ENCODE results near the gene MMP10.
A peak's percentile ranks its signal among the peaks of the same experiment; 100 is the strongest.
"Not testable (repeated sequence)": the region's sequence is repeated elsewhere in the genome, so short reads cannot be mapped to it uniquely, and the experiment has no call there.

MMP10 gene

DNA sequence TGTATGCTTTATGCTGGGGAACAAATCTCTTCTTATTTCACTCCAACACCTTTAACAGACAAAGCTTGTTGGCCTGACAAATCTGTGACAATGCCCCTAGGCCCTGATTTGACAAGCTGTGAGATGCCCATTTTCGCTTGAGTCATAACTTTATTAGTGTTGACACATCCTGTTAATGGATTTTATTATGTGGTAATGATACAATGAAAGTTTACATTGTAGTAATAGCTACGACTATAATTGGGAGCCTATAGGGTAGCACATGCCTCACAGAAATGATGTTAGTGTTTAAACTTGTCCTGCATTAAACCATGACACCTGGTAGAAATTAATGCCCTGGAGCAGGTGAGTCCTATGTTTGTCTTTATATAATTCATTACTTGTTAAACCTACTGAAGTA lies 3.3 kb upstream of the MMP10 start:
- DNase-seq (ENCODE audit: extremely low read depth in 1 of 2, low read depth in 1 of 2) = no peak

DNA sequence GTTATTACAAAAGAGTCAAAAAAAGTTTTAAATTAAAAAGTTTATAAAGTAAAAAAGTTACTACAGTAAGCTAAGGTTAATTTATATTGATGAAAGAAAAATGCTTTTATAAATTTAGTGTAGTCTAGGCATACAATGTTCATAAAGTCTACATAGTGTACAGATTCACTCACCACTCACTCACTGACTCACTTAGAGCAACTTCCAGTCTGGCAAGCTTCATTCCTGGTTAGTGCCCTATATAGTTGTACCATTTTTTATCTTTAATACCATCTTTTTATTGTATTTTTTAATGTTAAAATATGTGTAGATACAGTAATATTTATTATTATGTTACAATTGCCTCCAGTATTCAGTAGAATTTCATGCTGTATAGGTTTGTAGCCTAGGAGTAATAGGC lies 2.6 kb upstream of the MMP10 start:
- DNase-seq (ENCODE audit: extremely low read depth in 1 of 2, low read depth in 1 of 2) = no peak

DNA sequence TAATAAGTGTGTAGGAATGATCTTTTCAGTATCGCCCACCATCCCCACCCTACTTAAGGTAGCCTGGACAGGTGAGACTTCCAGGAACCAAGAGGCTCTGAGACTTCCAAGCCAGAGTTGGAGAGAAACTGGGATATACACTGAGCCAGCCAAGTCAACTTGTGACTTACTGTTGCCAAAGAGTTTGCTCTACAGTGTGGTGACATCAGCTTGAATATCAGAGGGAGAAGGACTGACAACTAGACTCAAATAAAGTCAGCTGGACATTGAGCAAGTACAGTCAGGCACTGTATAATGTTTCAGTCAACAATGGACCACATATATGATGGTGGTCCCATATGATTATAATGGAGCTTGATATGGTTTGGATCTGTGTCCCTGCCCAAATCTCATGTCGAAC lies 1.2 kb upstream of the MMP10 start:
- DNase-seq (ENCODE audit: extremely low read depth in 1 of 2, low read depth in 1 of 2) = no peak

DNA sequence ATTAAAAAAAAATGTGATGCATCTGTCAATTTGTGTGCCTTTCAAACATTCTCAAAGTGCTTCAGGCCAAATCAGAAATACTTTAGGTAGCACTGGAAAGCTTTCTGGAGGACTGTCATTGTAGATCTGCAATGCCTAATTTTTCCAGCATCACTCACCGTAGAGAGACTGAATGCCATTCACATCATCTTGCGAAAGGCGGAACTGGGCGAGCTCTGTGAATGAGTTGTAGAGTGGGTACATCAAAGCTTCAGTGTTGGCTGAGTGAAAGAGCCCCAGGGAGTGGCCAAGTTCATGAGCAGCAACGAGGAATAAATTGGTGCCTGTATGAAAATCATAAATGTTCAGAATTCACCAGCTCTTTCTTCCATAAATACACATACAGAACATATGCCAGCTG lies 4.0 kb downstream of the MMP10 start:
- no peak for DNase-seq (ENCODE audit: extremely low read depth in 1 of 2, low read depth in 1 of 2)

DNA sequence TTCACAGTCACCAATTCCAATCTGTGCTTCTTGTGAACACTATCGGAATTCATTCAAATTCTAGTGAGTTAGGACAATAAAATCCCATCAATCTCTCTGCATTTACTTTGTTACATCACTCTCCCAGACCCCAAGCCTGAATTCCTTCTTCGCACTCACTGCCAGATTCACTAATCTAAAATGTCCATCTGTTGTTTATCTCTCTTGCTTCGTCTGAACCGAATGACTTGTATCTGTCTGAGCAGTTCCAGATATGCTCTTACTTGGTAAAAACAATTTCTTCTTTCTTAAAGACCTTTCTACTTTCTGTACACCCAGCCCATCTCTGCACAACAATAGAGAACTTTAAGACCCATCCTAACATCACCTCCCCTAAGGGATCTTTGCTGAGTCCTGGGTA lies 7.0 kb downstream of the MMP10 start:
- DNase-seq (ENCODE audit: extremely low read depth in 1 of 2, low read depth in 1 of 2) = no peak

DNA sequence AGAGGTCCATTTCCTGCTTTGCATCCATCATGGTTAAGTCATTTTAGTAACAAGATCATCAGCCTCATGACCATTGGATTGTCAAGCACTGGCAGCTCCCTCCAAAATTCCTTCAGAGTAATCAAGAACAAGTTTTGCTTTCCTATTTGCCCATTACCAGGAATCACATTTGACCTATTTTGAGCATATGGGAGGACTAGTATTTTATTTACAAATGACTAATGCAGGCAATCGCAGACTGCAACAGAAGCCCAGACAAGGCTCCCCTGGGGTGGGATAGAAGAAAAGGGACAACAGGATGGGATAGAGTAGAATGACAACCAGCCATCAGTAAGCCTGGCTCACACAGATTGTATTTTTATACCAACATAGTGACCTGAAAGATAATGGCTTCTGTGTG lies 9.1 kb downstream of the MMP10 start:
- no peak for DNase-seq (ENCODE audit: extremely low read depth in 1 of 2, low read depth in 1 of 2)

DNA sequence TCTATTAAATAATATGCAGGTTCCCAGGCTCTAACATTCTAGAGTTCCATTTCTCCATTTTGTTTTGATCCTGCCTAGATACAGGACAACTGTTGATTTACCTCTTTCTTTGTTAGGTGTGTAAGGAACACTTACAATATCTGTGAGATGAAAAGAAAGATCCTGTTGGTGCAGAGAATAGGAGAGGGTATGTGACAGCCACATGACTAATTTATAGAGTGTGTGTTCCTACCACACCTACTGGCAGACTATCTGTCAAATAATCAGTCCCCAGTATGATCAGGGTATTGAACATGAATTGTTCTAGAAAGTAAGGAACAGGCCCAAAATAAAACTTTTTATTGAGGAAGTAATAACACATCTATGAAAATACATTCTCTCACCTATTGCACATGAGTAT lies 10.2 kb downstream of the MMP10 start:
- no peak for DNase-seq (ENCODE audit: extremely low read depth in 1 of 2, low read depth in 1 of 2)

DNA sequence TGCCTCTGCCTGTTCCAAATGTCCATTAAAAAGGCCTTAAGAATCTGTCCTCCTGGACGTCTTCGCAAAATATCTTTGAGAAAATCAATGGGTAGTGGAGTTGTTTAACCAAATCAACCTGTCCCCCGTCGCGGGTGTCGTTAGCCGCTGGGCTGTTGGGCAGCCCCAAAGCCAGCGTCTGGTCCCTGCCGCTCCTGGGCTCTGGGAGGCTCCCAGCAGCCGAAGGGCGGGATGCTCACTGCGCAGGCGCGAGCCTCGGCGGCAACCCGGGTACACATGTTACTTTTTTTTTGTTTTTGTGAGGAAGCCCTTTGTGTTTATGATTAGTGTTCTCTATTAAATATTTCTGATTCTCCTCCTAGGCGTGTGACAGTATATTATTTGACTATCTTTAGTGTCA lies 12.6 kb downstream of the MMP10 start:
- DNase-seq (ENCODE audit: extremely low read depth in 1 of 2, low read depth in 1 of 2) = no peak

DNA sequence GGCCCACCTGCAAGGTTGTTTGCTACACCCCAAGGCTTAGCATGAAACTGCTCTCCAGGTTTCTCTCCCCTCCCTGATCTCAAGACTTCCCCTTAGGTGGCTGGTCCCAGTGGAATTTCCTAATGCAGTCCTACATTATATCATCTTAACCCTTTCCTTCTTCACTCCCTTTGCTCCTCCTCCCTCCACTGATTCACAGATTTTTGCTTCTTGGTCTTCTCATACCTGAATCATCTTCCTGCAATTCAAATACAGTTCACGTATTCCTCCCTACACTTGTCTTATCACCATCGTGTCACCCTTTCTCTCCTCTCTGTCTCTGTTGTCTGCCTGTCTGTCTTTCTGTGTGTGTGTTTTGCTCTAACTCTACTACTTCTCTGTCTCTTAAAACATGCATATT lies 17.0 kb downstream of the MMP10 start:
- DNase-seq (ENCODE audit: extremely low read depth in 1 of 2, low read depth in 1 of 2) = no peak

DNA sequence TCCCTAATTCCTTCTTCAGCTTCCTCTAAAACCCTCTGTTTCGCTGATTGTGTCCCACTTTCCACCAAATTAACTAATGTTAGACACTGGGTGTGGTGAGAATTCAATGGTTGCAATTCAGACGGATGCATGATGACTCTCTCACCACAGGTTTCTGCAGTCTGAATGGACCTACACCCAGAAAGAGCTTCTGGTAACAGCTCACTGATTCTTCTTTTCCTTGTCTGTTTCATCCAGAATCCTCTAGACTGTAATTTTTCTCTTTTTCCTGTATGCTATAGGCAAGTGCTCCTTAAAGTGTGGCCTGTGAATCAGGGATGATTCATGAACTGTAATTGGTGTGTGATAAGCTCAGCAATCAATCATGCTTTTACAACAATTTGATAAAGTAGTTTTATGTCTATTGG lies 18.1 kb downstream of the MMP10 start:
- no peak for DNase-seq (ENCODE audit: extremely low read depth in 1 of 2, low read depth in 1 of 2)

DNA sequence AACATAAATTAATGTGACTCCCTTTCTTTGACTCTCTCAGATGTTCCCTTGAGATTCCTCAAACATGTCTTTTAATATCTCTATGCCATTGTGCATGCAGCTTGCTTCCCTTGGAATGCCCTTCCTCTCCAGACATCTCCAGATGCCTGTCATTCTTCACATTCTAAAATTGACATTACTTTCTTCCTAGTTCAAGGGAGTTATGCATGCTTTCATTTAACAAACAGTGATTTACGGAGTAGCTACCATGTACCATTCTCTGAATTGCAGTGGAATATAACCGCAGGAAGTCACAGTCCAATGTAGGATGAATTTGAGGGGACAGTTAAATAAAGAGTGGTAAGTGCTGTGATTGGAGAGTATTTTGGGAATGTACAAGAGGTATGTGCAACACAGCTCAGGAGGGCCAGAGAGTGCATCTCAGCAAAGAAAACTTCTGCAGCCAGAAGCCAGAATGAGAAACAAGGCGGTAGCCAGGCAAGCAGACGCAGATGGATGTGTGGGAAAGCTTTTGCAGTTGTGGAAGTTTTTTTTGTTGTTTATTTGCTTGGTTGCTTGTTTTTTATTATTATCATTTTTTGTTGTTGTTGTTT lies 18.7 kb downstream of the MMP10 start:
- no peak for DNase-seq (ENCODE audit: extremely low read depth in 1 of 2, low read depth in 1 of 2)

DNA sequence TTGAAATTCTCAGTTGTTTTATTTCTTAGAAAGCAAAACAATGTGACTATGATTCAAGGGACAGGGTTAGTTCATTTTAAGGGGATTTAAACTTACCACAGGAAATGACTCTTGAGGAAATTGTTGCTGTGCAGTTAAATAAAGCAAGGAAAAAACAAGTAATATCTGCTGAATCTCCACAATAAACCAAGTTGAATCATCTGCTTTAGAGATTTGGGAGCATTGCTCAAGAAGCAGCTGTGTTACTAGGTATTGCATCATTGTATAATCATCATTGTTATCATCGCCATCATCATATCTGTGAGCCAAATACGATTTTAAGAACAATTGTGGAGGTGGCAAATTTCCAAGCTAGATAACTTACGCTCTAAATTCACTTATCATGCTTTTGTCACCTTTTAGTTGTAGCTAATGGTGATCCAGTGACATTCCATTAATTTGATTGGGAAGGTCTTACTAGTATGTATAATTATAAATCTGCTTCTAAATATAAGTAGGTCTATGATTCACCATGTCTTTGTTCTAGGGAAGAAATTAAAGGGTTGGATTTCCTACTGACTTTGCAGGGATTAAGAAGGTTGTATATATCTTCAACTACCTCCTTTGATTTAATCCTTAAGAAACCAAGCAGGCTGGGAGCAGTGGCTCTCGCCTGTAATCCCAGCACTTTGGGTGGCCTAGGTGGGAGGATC lies 19.9 kb downstream of the MMP10 start:
- DNase-seq (ENCODE audit: extremely low read depth in 1 of 2, low read depth in 1 of 2) = no peak

DNA sequence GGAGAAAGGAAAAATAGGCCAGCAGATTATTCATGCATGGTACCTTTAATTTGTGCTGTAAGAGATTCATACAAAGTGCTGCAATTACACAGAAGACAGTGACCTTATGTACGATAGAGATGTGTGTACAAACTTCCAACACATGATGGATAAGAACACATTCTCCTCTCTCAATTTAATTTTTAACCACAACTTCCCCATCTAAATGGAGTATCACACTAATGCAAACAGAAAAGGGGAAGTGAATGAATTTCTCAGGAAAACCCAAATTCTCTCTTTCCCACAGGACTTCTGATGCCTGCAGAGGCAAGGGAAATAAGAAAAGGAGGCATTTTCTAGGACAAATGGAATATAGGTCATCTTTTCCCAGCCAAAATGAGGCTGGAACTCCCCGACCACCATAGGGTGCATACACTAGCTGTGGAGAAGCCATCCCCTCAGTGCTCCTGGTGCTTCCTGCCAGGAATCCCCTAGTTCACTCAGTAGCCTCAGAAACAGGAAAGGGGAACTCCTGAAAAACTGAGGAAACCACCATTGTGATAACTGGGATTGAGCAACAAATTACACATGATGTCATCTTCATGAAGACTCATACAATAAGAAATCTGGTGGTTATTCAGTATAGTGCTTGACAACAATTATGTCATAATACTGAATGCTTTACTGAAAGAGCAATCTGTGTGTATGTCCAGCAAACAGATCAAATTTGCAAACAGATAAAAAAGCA lies 22.4 kb downstream of the MMP10 start:
- DNase-seq (ENCODE audit: extremely low read depth in 1 of 2, low read depth in 1 of 2) = no peak

DNA sequence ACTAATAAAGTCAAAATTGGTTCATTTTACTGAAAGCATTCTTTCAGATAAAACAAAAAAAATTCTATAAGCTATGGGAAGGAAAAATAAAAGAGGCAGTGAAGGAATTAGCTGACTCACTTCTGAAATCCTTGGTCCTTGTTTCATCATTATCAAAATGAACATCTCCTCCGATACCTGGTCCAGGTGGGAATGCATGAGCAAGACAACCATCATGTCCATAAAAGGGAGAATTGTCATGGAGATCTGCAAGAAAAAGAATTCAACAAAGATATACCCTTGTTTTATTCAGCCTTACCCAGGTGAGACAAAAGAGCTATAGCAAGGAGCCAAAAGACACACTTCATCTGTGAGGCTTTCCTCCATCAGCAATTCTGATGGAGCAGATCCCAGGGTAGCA lies 27.2 kb downstream of the MMP10 start:
- no peak for DNase-seq (ENCODE audit: extremely low read depth in 1 of 2, low read depth in 1 of 2)

DNA sequence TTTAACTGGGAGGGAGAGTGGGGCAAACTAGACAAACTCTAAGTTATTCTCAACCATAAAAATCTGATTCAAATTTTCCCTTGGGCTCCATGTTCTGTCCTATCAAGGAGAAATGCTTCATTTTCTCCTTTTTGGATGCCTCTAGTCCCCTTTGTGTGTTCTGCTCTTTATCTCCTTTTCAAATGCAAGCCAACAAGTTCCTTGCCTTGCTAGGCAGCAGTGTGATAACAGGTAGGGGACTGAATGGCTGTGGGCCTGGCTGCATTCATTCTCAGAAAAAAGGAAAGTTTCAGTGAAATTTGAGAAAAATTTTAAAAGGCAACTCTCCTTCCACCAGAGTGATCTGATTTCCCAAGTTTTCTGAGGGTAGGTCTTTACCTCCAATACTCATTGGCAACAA lies 28.8 kb downstream of the MMP10 start:
- no peak for DNase-seq (ENCODE audit: extremely low read depth in 1 of 2, low read depth in 1 of 2)

DNA sequence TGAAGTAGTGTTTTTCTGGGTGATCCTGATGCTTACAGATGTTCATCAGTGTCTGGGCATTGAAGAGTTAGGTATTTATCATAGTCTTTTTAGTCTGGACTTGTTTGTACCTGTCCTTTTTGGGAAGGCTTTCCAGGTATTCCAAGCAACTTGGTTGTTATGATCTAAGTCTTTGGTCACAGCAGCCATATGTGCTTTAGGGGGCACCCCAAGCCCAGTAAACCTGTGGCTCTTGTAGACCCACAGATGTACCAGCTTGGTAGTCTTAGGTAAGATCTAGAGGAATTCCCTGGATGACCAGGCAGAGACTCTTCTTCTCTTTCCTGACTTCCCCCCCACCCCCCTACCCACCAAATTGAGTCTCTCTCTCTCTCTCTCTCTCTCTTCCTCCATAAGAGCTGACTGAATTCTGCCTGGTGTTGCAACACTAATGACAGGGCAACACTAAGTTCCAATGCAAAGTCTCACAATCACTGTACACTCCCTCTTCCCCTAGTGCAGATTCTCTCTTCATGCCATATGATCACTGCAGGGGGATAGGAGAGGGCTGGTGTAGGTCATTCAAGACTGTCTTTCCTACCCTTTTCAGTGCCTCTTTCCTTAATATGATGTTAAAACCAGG lies 31.2 kb downstream of the MMP10 start:
- DNase-seq (ENCODE audit: extremely low read depth in 1 of 2, low read depth in 1 of 2) = no peak

DNA sequence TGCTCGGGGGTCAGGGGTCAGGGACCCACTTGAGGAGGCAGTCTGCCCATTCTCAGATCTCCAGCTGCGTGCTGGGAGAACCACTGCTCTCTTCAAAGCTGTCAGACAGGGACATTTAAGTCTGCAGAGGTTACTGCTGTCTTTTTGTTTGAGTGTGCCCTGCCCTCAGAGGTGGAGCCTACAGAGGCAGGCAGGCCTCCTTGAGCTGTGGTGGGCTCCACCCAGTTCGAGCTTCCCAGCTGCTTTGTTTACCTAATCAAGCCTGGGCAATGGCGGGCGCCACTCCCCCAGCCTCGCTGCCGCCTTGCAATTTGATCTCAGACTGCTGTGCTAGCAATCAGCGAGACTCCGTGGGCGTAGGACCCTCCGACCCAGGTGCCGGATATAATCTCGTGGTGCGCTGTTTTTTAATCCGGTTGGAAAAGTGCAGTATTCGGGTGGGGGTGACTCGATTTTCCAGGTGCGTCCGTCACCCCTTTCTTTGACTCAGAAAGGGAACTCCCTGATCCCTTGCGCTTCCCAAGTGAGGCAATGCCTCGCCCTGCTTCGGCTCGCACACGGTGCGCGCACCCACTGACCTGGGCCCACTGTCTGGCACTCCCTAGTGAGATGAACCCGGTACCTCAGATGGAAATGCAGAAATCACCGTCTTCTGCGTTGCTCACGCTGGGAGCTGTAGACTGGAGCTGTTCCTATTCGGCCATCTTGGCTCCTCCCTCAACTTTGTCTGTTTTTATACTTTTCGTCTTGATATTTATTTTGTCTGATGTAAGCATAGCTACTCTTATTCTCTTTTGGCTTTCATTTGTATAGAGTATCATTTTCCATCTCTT lies 33.5 kb downstream of the MMP10 start:
- not testable (repeated sequence) for DNase-seq (ENCODE audit: extremely low read depth in 1 of 2, low read depth in 1 of 2)

DNA sequence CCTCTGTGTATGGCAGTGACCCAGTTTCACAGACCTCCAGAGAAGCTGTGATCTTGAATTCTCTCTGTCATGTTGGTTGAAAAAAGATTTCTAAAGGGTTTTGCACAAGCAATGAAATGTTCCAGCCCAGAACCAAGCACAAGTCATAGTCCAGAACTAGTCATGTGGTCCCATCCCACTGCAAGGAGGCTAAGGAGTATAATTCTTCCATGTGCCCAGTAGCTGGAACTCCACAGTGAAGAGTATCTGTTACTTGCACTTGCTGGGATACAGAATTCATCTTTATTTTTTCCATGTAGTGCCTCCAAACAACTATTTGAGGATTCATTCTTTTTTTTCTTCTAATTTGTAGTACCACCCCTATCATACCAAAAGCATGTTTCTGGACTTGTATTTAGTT lies 45.8 kb downstream of the MMP10 start:
- DNase-seq (ENCODE audit: extremely low read depth in 1 of 2, low read depth in 1 of 2) = no peak

DNA sequence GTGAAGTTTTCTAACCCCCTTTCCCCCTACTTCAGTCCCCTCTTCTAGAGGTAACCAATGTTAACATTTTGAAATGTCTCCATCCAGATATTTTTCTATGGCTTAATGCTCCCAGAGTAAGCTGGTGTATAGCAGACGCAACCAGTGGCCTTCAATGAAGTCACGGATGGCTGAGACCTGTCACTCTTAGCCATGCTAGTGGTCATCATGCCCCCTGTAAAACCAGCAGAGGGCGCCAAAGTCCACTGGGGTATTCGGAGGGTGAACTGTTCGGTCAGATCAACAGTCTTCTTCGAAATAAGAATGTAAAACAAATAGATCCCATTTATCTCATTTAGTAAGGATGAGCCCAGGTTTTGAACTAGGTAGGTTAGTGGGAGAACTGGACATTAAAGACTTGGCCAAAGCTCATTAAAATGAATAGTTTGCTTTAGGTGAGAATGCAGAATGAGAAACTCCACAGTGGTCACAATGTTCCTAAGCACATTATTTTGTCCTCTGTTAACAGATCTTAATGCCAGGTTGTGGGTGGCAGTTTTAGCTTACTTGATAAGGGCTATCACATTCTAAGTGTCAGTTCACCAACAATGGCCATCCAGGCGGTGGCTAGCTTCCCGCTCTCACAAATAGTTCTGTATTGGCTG lies 47.1 kb downstream of the MMP10 start:
- peak; percentile 19 to 42 for DNase-seq (ENCODE audit: extremely low read depth in 1 of 2, low read depth in 1 of 2)

DNA sequence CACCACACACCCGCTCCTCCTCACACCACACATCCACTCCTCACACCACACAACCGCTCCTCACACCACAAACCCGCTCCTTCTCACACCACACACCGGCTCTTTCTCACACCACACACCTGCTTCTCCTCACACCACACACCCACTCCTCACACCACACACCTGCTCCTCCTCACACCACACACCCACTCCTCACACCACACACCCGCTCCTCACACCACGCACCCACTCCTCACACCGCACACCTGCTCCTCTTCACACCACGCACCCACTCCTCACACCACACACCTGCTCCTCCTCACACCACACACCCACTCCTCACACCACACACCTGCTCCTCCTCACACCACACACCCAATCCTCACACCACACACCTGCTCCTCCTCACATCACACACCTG lies 49.5 kb downstream of the MMP10 start:
- not testable (repeated sequence) for DNase-seq (ENCODE audit: extremely low read depth in 1 of 2, low read depth in 1 of 2)
